Natural killer cell treated with Interleukin-12 subunit alpha and Interleukin-12 subunit beta and Interleukin-15 and Interleukin-18, amount 100 ng/mL, for 72 hours (primary cell): ENCODE data around the gene DEPDC1. TPM values are rescaled to one million over a fixed set of nuclear protein-coding genes. Genes with fewer than 3 reads are reported as not detected.

ENCODE experiments used
- ATAC-seq, 2 donors: fragments of 150-1000 bp; cut with Tn5 transposase in 1 of 2; sonication (Bioruptor Pico), chemical (Tn5 transposase) in 1 of 2; 2 replicates each; pipeline ENCODE4 v1.10.0; 2021
- DNase-seq: peaks from one replicate; pipeline ENCODE4 v3.0.0; 2022; ENCODE audit warnings: low spot score
- H3K27ac Mint-ChIP-seq, 2 donors: 1 replicate in 1 of 2; 2 replicates in 1 of 2; pipeline ENCODE4 v1.8.0; 2022; ENCODE audit warnings: mixed read lengths in 2 of 2, mild to moderate bottlenecking in 1 of 2, moderate library complexity in 1 of 2
- H3K27me3 Mint-ChIP-seq, 2 donors: 1 replicate in 1 of 2; 2 replicates in 1 of 2; pipeline ENCODE4 v1.8.0; 2022; ENCODE audit warnings: mixed read lengths in 2 of 2
- H3K36me3 Mint-ChIP-seq: one replicate; pipeline ENCODE4 v1.8.0; 2022; ENCODE audit warnings: mixed read lengths
- H3K4me1 Mint-ChIP-seq, 2 donors: 1 replicate in 1 of 2; 2 replicates in 1 of 2; pipeline ENCODE4 v1.8.0; 2022; ENCODE audit warnings: low read depth in 2 of 2, mixed read lengths in 2 of 2, mild to moderate bottlenecking in 1 of 2
- H3K4me3 Mint-ChIP-seq: one replicate; pipeline ENCODE4 v1.8.0; 2022; ENCODE audit warnings: mixed read lengths
- H3K9me3 Mint-ChIP-seq: 2 replicates; pipeline ENCODE4 v1.8.0; 2022; ENCODE audit warnings: mixed read lengths
- total RNA-seq, 2 donors: library from RNA; stranded (reverse); gene quantifications; one replicate each; pipeline ENCODE4 v1.2.3, GENCODE V29; 2022

The DEPDC1 gene
- total RNA-seq, 2 donors from 2014 or later: 10.7 to 20.9 TPM

DNA sequence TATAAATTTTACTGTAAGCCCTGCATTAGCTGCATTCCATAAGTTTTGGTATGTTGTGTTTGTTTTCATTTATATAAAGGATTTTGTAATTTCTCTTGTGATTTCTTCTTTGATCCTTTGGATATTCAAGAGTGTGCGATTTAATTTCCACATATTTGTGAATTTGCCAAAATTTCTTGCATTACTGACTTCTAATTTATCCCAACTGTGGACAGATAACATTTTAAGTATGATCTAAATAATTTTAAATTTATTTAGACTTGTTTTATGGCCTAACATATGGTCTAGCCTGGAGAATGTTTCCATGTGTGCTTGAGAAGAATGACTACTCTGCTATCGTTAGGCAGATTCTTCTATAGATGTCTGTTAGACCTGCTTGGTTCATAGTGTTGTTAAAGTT is 70.3 kb downstream of the DEPDC1 start:
- Mint-ChIP-seq H3K4me3 (no peak overlapping the region), H3K36me3 (no peaks in the 10 kb centered on the region)

More for the DNA sequence above, 70.3 kb downstream of the DEPDC1 start:
- ATAC-seq: no peak
- no peak for DNase-seq
- H3K27me3 Mint-ChIP-seq: no peaks in the 10 kb centered on the region
- H3K4me1 Mint-ChIP-seq: no peaks in the 10 kb centered on the region
- H3K9me3 Mint-ChIP-seq: peaks cover 2% of the 10 kb centered on the region
- H3K27ac Mint-ChIP-seq: no peak overlapping the region

Other genes with a start within 250 kb of the DEPDC1 start
- not detected for gene RPE65, start 47.1 kb downstream of the DEPDC1 start, total RNA-seq